ENCODE results near the gene FAF2. TPM values are rescaled to one million over a fixed set of nuclear protein-coding genes. Genes with fewer than 3 reads are reported as not detected.
A peak's percentile ranks its signal among the peaks of the same experiment; 100 is the strongest.

The FAF2 gene
- total and polyA plus RNA-seq, 11 donors, result 6.6 to 20.8 (median 13.6) TPM

- Histone ChIP-seq H3K9me3 (no peaks in the 10 kb centered on the region), H3K4me3 (no peak overlapping the region), H3K4me1 (peaks cover 2 to 58% (median 37%) of the 10 kb centered on the region in 12 donors), H3K27me3 (no peaks in the 10 kb centered on the region), H3K36me3 (peaks cover 0 to 53% (median 48%) of the 10 kb centered on the region in 9 donors), H3K27ac (peak overlapping the region in 1 of 12 donors; percentile 52)
- intact Hi-C loops (cut with DNase I), result loop anchor here in 1 of 10 donors (2.0 kb wide), 1 partner anchor 78 kb away; no protein-coding TSS in a partner anchor
- ATAC-seq (no peak), DNase-seq (peak in 1 of 5 donors; percentile 33)
- WGBS, 4 donors, result 85 to 93% (median 89%) methylated on average over 9 to 26 of the region's 26 CpGs
- no peak for TF ChIP-seq POLR2A (IDR thresholded peaks at IDR 0.05)
- TF ChIP-seq, protein P1, sequence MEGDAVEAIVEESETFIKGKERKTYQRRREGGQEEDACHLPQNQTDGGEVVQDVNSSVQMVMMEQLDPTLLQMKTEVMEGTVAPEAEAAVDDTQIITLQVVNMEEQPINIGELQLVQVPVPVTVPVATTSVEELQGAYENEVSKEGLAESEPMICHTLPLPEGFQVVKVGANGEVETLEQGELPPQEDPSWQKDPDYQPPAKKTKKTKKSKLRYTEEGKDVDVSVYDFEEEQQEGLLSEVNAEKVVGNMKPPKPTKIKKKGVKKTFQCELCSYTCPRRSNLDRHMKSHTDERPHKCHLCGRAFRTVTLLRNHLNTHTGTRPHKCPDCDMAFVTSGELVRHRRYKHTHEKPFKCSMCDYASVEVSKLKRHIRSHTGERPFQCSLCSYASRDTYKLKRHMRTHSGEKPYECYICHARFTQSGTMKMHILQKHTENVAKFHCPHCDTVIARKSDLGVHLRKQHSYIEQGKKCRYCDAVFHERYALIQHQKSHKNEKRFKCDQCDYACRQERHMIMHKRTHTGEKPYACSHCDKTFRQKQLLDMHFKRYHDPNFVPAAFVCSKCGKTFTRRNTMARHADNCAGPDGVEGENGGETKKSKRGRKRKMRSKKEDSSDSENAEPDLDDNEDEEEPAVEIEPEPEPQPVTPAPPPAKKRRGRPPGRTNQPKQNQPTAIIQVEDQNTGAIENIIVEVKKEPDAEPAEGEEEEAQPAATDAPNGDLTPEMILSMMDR (IDR thresholded peaks at IDR 0.05), result no peak
Measured at GRCh38 chr5:176529116-176529740, 81.0 kb downstream of the FAF2 start.

GRCh38 chr5:176529741-176530141 lies 81.6 kb downstream of the FAF2 start:
- 70 to 82% (median 77%) methylated on average over 7 to 11 of the region's 11 CpGs for WGBS, 4 donors
- peak overlapping the region in 1 of 12 donors; percentile 52 for H3K27ac ChIP-seq
- intact Hi-C loops (cut with DNase I), result loop anchor here in 4 of 10 donors (2.0 to 10.0 kb wide), 5 partner anchors 79 to 475 kb away; partner anchors contain the start of genes ARL10 (in 1 of the 4), CLTB (in 1 of the 4), HIGD2A (in 1 of the 4) and KIAA1191 (in 1 of the 4)
- TF ChIP-seq, protein P1 (IDR thresholded peaks at IDR 0.05), result no peak
- TF ChIP-seq POLR2A (IDR thresholded peaks at IDR 0.05), result no peak
- no peak overlapping the region for H3K4me3 ChIP-seq
- no peaks in the 10 kb centered on the region for H3K27me3 ChIP-seq
- peaks cover 7 to 64% (median 42%) of the 10 kb centered on the region in 12 donors for H3K4me1 ChIP-seq
- peaks cover 0 to 53% (median 48%) of the 10 kb centered on the region in 9 donors for H3K36me3 ChIP-seq
- H3K9me3 ChIP-seq, result no peaks in the 10 kb centered on the region
- no peak for ATAC-seq
- DNase-seq, result no peak

DNA sequence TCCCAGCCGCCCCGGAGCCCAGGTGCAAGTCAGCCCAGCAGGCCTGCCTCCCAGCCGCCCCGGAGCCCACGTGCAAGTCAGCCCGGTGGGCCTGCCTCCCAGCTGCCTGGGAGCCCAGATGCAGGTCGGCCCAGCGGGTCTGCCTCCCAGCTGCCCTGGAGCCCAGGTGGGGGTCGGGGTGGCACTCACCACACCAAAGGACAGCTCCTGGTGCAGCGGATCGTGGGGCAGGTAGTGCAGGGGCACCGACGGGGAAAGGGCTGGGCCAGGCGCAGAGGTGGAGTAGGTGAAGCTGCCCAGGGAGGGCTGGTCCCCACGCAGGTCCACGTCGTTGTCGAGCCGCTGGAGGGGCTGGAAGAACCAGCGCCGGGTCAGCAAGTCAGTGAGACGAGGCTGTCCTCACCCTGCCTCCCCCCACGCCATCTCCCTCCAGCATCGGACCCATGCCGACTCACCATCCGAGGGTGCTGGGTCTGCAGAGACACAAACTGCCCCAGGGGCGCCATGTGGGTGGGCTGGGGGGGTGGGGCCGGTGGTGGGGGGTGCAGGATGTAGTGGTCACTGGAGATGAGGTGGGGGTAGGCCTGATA lies 82.3 kb downstream of the FAF2 start:
- WGBS, 4 donors, result 62 to 91% (median 73%) methylated on average over 8 to 28 of the region's 28 CpGs
- TF ChIP-seq POLR2A (IDR thresholded peaks at IDR 0.05), result no peak
- TF ChIP-seq, protein P1 (IDR thresholded peaks at IDR 0.05), result no peak
- no peaks in the 10 kb centered on the region for H3K9me3 ChIP-seq
- peaks cover 14 to 71% (median 50%) of the 10 kb centered on the region in 12 donors for H3K4me1 ChIP-seq
- peaks cover 0 to 53% (median 48%) of the 10 kb centered on the region in 9 donors for H3K36me3 ChIP-seq
- no peaks in the 10 kb centered on the region for H3K27me3 ChIP-seq
- DNase-seq (peak in 2 of 5 donors; percentile 25 to 58), ATAC-seq (no peak)
- intact Hi-C loops (cut with DNase I), result loop anchor here in 3 of 10 donors (10.0 kb wide), 4 partner anchors 116 to 474 kb away; partner anchors contain the start of genes ARL10 (in 1 of the 3), CLTB (in 1 of the 3), HIGD2A (in 1 of the 3) and KIAA1191 (in 1 of the 3)
- peak overlapping the region in 5 of 12 donors; percentile 3 to 69 (median 48) for H3K27ac ChIP-seq
- peak overlapping the region in 1 of 12 donors; percentile 28 for H3K4me3 ChIP-seq
